GM19025 (cell line): ENCODE data around the gene RAD51B.

Experiments
- ATAC-seq: cut with Tn5 transposase; IDR thresholded peaks from one replicate; pipeline ENCODE4 v1.9.1; 2021; ENCODE audit warnings: mild to moderate bottlenecking, low read depth, moderate library complexity; ENCODE audit not compliant: unreplicated experiment

The RAD51B gene

GRCh38 chr14:68521961-68522509, 702.5 kb downstream of the RAD51B start:
- ATAC-seq = no peak

GRCh38 chr14:68522510-68523325, 703.1 kb downstream of the RAD51B start:
- no peak for ATAC-seq

GRCh38 chr14:68523326-68523610, 703.7 kb downstream of the RAD51B start:
- no peak for ATAC-seq

DNA sequence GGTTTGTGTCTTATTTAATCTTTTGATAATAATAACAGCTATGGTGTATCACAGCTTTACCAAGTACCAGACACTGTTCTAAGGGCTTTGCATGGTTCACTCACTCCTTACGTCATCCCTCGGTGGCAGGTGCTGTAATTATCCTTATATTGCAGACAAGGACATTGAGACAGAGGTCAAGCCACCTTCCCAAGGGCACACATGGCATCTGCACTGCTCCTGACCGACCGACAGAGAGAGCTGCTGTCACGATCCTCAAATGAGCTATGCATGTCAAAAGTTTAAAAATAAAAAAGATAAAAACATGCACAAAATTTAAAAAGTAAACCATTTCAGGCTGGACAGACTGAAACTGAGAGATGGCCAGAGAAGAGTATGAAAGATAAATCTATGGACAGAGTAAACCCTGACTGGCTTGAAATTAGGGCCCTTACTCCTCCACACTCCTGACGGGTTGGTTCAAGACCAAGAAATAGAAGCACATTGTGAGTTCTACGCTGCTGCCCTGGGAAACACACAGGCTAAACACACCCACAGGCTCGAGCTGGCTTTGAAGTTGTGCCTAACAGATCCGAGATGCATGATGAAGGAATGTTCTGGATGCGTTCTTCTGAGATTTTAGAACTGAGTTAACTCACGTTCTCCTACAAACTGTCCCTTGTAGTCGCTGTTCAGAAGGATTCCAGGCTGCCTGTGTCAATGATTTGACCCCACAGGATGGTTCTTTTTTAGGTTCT, 704.6 kb downstream of the RAD51B start:
- no peak for ATAC-seq

DNA sequence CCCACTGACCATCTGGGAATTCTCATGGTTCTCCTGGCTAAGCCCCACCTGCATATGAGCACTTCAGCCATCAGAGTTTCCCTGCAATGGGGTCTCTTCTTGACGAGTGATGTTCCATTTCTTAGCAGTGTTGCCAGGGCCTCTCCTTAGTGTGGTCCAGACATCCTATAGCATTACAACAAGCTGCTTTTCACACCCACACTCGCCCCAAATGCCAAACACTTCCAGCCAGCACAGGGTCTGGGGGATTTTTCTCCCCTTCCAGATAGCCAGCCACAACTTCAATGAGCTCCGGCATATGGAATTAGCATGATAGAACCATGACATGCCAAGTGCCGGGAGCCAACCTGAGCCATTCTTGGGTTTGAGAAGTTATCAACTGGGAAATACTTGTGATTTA, 705.9 kb downstream of the RAD51B start:
- ATAC-seq = no peak

DNA sequence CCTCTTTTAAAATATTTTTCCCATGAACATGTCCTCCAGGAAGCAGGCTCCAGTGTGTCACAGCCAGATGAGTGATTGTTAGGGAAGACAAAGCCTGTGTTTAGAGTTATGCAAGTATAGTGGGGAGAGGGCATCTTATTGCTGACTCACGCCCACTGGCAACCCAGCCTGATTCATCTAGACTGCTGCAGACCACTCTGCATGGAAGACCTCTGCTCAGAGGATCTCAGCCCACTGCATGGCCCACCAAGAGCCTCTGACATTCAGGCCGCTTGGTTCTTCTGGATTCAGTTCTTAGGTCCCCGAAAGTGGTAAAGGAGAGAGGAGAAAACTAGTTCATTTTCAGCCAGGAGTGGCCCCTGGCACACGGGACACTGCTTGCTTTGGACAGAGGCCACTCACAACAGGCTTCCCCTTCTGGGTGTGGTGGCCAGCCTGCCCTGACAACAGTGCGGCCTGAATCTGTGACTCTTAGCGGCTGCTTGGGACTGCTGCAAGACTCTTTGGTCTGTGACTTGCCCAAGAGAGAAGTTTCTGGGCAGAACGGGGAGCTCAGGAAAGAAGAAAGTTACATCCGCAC, 707.0 kb downstream of the RAD51B start:
- no peak for ATAC-seq

DNA sequence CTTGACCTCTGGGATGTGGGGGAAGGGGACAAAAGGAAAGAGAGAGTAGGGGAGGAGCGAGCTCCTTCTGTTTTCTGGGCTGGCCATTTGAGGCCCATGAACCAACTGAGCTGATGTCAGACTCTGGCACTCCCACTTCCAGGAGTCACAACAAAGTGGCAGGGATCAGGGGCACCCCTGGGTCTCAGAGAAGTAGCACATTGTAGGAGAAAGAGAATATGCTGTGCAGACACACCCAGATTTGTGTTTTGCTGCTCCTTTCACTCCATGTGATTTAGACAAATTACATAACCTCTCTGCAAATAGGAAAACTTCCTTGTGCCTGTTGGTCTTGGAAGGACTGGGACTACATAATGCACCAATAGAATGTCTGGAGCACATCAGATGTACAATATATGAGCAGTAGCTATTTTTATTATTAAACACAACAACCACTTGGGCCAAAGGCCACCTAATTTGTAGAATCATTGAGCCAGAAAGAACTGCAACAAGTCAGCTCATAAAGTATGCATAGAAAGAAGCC, 707.8 kb downstream of the RAD51B start:
- ATAC-seq = no peak

- ATAC-seq = no peak
Observed at GRCh38 chr14:68528040-68528687, 708.6 kb downstream of the RAD51B start.

DNA sequence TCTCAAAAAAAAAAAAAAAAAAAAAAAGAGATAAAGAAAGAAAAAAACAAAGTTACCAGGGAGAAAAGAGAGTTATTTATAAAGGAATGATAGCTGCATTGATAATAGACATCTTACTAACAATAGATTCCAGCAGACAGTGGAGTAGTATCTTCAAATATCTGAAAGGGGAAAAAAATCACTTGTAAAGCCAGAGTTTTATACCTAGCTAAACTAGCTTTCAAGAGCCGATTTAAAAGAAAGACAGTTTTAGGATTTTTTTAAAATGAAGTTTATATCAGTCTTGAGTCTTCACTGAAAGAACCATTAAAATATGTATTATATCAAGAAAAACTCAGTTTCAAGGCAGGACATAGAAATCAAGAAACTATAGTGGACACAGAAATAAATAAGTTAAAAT, 710.9 kb downstream of the RAD51B start:
- no peak for ATAC-seq

GRCh38 chr14:68532496-68532895, 712.9 kb downstream of the RAD51B start:
- ATAC-seq = no peak

DNA sequence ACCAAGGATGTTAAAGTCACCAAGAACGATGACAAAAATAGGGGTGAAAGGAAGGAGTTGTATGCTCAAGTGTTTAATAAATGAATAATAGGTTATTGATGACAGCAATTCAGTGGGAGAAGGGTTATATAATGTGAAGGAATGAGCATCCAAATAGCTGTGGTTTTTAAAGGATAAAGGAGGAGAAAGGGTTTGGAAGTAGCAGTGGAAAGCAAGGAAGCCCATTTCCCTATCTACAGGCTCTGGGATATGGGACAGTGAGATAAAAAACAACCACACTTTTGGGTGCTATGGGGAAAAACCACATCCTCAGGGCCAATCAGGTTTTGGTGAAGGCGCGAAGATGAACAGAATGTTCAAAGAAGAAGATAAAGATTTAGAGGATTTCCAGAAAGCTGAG, 714.7 kb downstream of the RAD51B start:
- ATAC-seq = no peak

DNA sequence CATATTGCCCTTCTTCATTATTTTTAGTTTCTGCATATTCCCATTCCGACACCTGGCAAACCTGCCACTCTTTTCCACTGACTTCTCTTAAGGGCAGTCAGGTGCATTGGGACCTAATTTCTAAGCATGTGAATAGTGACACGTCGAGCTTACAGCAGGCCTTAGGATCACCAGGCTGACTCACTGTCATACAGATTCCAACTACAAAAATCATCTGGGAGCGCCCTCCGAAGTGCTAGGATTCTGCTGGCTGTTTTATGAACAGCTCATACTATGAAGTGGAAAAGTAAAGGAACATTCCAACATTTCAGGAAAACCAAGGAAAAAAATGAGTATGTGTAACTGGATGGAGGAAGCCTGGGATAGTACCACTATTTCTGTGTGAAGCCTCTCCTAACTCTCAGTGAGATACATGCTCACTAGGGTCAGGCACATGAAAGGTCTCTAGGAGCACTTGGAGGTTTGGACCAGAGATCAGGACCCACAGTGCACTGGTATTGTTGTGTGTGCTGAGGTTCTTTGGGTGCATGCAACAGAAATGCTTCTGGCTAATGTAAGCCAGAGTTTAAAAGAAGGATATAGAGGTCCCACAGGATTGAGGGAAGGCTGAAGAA, 715.9 kb downstream of the RAD51B start:
- no peak for ATAC-seq

GRCh38 chr14:68536018-68536410, 716.4 kb downstream of the RAD51B start:
- ATAC-seq = no peak

GRCh38 chr14:68538639-68539038, 719.1 kb downstream of the RAD51B start:
- ATAC-seq = no peak

DNA sequence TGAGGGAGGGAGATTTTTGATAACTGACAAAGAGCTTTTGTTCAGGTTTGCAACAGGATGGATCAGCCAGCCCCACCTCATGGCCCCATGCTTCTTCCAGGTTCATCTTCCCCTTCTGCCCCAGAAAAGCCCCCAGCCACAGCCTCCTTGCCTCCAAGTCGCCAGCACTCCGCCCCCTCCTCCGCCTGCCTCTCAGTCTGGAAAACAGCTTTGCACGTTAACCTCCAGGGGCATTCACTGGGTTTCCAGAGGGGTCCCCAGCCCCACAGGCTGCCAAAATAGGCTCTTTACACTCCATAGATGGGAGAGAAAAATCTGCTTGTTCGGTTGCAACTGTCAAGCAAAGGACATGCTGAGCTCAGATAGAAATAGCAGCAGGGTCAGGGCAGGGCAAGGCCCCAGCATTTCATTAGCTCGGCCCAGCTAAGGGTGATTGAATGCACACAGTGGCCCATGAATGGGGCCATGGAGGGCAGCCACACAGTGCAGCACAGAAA, 719.7 kb downstream of the RAD51B start:
- ATAC-seq = no peak

DNA sequence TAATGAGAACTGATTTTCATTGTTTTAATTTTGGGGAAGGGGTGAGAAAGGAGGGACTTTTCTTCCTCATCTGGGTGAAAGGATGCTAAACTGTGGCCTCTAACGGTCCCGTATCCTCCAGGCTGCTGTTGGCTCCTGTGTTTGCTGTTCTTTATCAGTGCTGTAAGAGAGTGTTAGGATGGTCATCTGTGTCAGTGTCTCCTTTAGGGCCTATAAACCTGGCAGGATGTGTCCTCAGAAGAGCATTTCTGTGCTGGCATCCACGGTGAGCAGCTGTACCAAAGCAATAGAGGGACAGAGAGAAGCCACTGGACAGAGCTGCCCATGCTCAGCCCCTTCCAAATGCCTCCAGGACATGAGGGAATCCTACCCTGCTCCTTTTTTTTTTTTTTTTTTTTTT, 720.2 kb downstream of the RAD51B start:
- no peak for ATAC-seq

DNA sequence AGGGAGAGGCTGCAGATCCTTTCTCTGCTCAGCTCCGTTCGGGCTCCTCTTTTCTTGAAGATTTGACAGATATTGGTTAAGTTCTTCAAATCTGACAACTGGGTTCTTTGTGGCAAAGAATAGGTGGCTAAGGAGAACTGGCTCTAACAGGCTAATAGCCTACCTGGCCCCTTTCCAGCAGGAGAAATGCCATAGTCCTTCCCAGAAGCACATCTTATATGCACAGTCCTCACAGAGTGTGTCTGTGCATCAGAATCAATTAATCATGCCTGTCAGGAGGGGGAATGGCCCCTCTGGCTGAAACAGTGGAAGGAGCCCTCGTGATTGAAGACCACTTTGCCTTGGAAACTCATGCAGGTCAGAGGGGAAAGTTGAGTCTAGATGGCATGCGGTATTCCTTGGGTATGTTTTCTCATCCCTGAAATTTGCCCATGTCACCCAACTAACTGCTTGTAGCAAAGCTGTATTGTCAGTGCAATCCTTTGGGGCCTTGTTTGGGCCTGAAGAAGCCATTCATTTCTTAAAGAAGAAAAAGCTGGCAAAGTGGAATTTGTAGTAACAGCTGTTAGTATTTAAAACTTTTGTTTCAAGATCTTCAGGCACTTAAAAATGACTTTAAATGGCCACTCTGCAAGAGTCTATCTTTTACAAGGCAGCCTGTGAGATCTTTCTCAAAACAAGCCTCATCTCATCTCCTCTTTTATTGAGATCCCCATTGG, 721.8 kb downstream of the RAD51B start:
- no peak for ATAC-seq

- no peak for ATAC-seq
Observed at GRCh38 chr14:68542346-68542745, 722.8 kb downstream of the RAD51B start.

- ATAC-seq = no peak
Observed at GRCh38 chr14:68543516-68543915, 723.9 kb downstream of the RAD51B start.
